HepG2 (cell line): Measurements from ENCODE around the gene IGBP1. TPM values are rescaled to one million over a fixed set of nuclear protein-coding genes. Genes with fewer than 3 reads are reported as not detected.

Experiments
- ATAC-seq: fragments of 200-7000 bp; cut with Tn5 transposase; 3 replicates; pipeline ENCODE4 v1.9.1; 2020; ENCODE audit warnings: mild to moderate bottlenecking, moderate library complexity
- BruUV-seq: library from RNA; stranded (reverse); fragments of 400-500 nt; replicated peaks from 2 replicates; lab custom pipeline; 2021; lab: Mats Ljungman, UMichigan
- CTCF ChIA-PET: fragments of 300-600 bp; formaldehyde crosslinking; extraction: SDS; loops from one replicate; lab custom pipeline; 2021; ENCODE audit warnings: low total read pairs, inconsistent platforms, low intra/inter-chr PET ratio; lab: Yijun Ruan, JAX
- POLR2A ChIA-PET: fragments of 350-600 bp; sonication (Branson Sonifier 250); formaldehyde crosslinking; loops from one replicate; lab custom pipeline; 2020; ENCODE audit warnings: antibody characterized with exemption, inconsistent platforms; lab: Yijun Ruan, JAX
- DNase-seq: peaks from one replicate; pipeline ENCODE4 v3.0.0-alpha.2; 2015; ENCODE audit warnings: low spot score
- FAIRE-seq: peaks from 3 replicates; lab custom pipeline; 2011; peaks lifted over from hg19 to GRCh38; lab: Jason Lieb, UNC
- H2AFZ ChIP-seq: one replicate; pipeline ENCODE4 v1.6.1; 2011; ENCODE audit warnings: low read length, inconsistent platforms
- H3K27ac ChIP-seq: fragments of 300-600 bp; 3 replicates; pipeline ENCODE4 v1.8.0; 2011; ENCODE audit warnings: mixed run types, mild to moderate bottlenecking, mixed read lengths, low read length, inconsistent platforms; ENCODE audit not compliant: insufficient read depth; ENCODE audit errors: extremely low read length
- H3K27me3 ChIP-seq, 2 experiments: fragments of 200-600 bp in 1 of 2; 2 replicates in 1 of 2; 3 replicates in 1 of 2; pipeline versions ENCODE4 v1.6.0 to v1.8.0; 2011; ENCODE audit warnings: low read length in 2 of 2, mild to moderate bottlenecking in 2 of 2, moderate library complexity in 2 of 2, inconsistent platforms in 1 of 2; ENCODE audit not compliant: insufficient read depth in 2 of 2, control insufficient read depth in 1 of 2
- H3K36me3 ChIP-seq, 2 experiments: fragments of 200-600 bp in 1 of 2; replicated peaks in 1 of 2; 2 replicates in 1 of 2; 3 replicates in 1 of 2; pipeline versions ENCODE4 v1.5.1 to v1.8.0; 2011; ENCODE audit warnings: low read length in 2 of 2, inconsistent platforms in 1 of 2; ENCODE audit not compliant: insufficient read depth in 2 of 2, control insufficient read depth in 1 of 2
- H3K4me1 ChIP-seq: 2 replicates; pipeline ENCODE4 v1.5.1; 2012; ENCODE audit warnings: low read length, inconsistent platforms; ENCODE audit not compliant: insufficient read depth
- H3K4me2 ChIP-seq: 2 replicates; pipeline ENCODE4 v1.6.0; 2011; ENCODE audit warnings: low read depth, low read length, inconsistent platforms
- H3K4me3 ChIP-seq, 3 experiments: fragments of 200-600 bp in 1 of 3; sonication (generic), shearing (Covaris generic) in 1 of 3; replicated peaks in 1 of 3; 2 replicates each; pipeline ENCODE4 v1.5.1; 2011 to 2016; ENCODE audit warnings: low read length in 3 of 3, inconsistent platforms in 2 of 3, low read depth in 2 of 3, mild to moderate bottlenecking in 2 of 3, control low read depth in 1 of 3, mixed read lengths in 1 of 3; ENCODE audit not compliant: insufficient read depth in 1 of 3
- H3K79me2 ChIP-seq: one replicate; pipeline ENCODE4 v1.6.1; 2011; ENCODE audit warnings: low read length, inconsistent platforms; ENCODE audit not compliant: insufficient read depth
- H3K9ac ChIP-seq: 2 replicates; pipeline ENCODE4 v1.6.0; 2011; ENCODE audit warnings: mild to moderate bottlenecking, low read depth, low read length, inconsistent platforms; ENCODE audit not compliant: insufficient read depth
- H3K9me3 ChIP-seq: 2 replicates; pipeline ENCODE4 v1.5.1; 2012; ENCODE audit warnings: mild to moderate bottlenecking, low read length
- H4K20me1 ChIP-seq: 2 replicates; pipeline ENCODE4 v1.6.0; 2011; ENCODE audit warnings: inconsistent platforms, mild to moderate bottlenecking, low read length, moderate library complexity; ENCODE audit not compliant: insufficient read depth
- ELF4 ChIP-seq: sonication (generic); formaldehyde crosslinking; IDR thresholded peaks from 2 replicates; pipeline ENCODE4 v1.5.0; 2020; ENCODE audit warnings: missing genetic modification reagents, mild to moderate bottlenecking, moderate library complexity, borderline replicate concordance
- FOXK2 ChIP-seq: fragments of 450-650 bp; IDR thresholded peaks from 2 replicates; pipeline ENCODE4 v1.6.1; 2016
- MZF1 ChIP-seq: sonication (generic); formaldehyde crosslinking; IDR thresholded peaks from 2 replicates; pipeline ENCODE4 v1.8.1; 2023; ENCODE audit warnings: mild to moderate bottlenecking, missing genetic modification reagents, borderline replicate concordance
- TGIF2 ChIP-seq: IDR thresholded peaks from 2 replicates; pipeline ENCODE4 v1.6.1; 2016; ENCODE audit warnings: control low read depth, missing compliant biosample characterization
- ZFP1 ChIP-seq: IDR thresholded peaks from 2 replicates; pipeline ENCODE4 v1.6.1; 2016
- ZNF121 ChIP-seq: sonication (generic); formaldehyde crosslinking; IDR thresholded peaks from 2 replicates; pipeline ENCODE4 v1.5.0; 2020; ENCODE audit warnings: mild to moderate bottlenecking, missing genetic modification reagents
- ZNF431 ChIP-seq: sonication (generic); formaldehyde crosslinking; IDR thresholded peaks from 2 replicates; pipeline ENCODE4 v1.9.0; 2022; ENCODE audit warnings: missing genetic modification reagents, low read depth, mild to moderate bottlenecking, borderline replicate concordance
- ZNF558 ChIP-seq: sonication (generic); formaldehyde crosslinking; IDR thresholded peaks from 2 replicates; pipeline ENCODE4 v1.9.0; 2022; ENCODE audit warnings: mild to moderate bottlenecking, missing genetic modification reagents, borderline replicate concordance
- ZNF709 ChIP-seq: sonication (generic); formaldehyde crosslinking; IDR thresholded peaks from 2 replicates; pipeline ENCODE4 v1.5.0; 2020; ENCODE audit warnings: mild to moderate bottlenecking, missing genetic modification reagents
- WGBS: methylation state at CpG from one replicate; pipeline ENCODE4 v1.1.6; 2017; ENCODE audit warnings: low lambda C conversion rate; 5-methylcytosine and 5-hydroxymethylcytosine counted together
- in situ Hi-C: cut with HindIII; loops from 2 replicates; pipeline ENCODE4 v1.10.0; 2017; ENCODE audit warnings: low pct_unique_long_range_greater_than_20kb; ENCODE audit not compliant: extremely low pct_ligation_motif_present
- intact Hi-C: fragments of 100-400 bp; cut with micrococcal nuclease; formaldehyde crosslinking; loops from one replicate; pipeline ENCODE4 v1.10.0; 2022; ENCODE audit not compliant: unreplicated experiment
- polyA plus RNA-seq, 8 experiments: library from polyadenylated mRNA; depleted of rRNA in 3 of 8; stranded (reverse) in 7 of 8; unstranded in 1 of 8; fragments of >200 nt; fragmentation: Illumina TruSeq in 4 of 8; extraction: Trizol in 4 of 8; gene quantifications; 2 replicates each; pipeline versions ENCODE4 v1.2.1 to v1.2.3, GENCODE V29; 2011 to 2016; ENCODE audit warnings: low read depth in 4 of 8, missing spikeins in 1 of 8, mixed read lengths in 1 of 8; ENCODE audit not compliant: insufficient read depth in 1 of 8
- total RNA-seq, 5 experiments: library from RNA; depleted of rRNA; stranded (reverse); fragments of >200 nt; fragmentation: Illumina TruSeq; extraction: Trizol; gene quantifications; 2 replicates each; pipeline ENCODE4 v1.2.3, GENCODE V29; 2016; ENCODE audit warnings: low read depth in 1 of 5
- TF ChIP-seq, protein P1 (sequence below): sonication (generic); formaldehyde crosslinking; IDR thresholded peaks from one replicate; pipeline ENCODE4 v1.5.1; 2020; ENCODE audit warnings: mild to moderate bottlenecking, missing genetic modification reagents; ENCODE audit errors: not compliant biosample characterization
- TF ChIP-seq, protein P2 (sequence below): sonication (generic); formaldehyde crosslinking; IDR thresholded peaks from 2 replicates; pipeline ENCODE4 v1.5.0; 2020; ENCODE audit warnings: missing genetic modification reagents
- TF ChIP-seq, protein P3 (sequence below): sonication (generic); formaldehyde crosslinking; IDR thresholded peaks from 2 replicates; pipeline ENCODE4 v1.4.0; 2020; ENCODE audit warnings: mild to moderate bottlenecking, missing genetic modification reagents

Gene IGBP1
- total and polyA plus RNA-seq, 2 of the 13 experiments (the other 11 are each of a cell fraction or from before 2014, with no cell fraction given) = 59.3 to 103 TPM

DNA sequence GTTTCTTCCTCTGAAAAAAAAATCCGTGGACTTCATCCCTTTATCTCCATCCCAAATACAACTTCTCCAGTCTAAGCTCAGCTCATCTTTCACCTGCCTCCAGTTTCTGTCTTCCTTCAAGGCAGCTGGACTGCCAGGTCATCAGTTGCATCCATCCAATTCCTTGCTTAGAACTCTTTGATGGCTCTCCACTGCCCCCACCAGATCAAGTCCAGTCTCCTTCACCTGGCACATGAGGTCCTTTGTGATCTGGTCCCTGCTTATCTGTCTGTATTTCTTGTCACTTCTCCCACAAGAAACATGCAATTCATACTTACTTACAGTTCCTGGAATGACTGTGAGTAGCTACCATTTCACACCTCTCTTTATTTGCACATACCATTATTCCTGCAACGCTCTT lies 37.2 kb upstream of the IGBP1 start (continued):
- TF ChIP-seq, protein P1, sequence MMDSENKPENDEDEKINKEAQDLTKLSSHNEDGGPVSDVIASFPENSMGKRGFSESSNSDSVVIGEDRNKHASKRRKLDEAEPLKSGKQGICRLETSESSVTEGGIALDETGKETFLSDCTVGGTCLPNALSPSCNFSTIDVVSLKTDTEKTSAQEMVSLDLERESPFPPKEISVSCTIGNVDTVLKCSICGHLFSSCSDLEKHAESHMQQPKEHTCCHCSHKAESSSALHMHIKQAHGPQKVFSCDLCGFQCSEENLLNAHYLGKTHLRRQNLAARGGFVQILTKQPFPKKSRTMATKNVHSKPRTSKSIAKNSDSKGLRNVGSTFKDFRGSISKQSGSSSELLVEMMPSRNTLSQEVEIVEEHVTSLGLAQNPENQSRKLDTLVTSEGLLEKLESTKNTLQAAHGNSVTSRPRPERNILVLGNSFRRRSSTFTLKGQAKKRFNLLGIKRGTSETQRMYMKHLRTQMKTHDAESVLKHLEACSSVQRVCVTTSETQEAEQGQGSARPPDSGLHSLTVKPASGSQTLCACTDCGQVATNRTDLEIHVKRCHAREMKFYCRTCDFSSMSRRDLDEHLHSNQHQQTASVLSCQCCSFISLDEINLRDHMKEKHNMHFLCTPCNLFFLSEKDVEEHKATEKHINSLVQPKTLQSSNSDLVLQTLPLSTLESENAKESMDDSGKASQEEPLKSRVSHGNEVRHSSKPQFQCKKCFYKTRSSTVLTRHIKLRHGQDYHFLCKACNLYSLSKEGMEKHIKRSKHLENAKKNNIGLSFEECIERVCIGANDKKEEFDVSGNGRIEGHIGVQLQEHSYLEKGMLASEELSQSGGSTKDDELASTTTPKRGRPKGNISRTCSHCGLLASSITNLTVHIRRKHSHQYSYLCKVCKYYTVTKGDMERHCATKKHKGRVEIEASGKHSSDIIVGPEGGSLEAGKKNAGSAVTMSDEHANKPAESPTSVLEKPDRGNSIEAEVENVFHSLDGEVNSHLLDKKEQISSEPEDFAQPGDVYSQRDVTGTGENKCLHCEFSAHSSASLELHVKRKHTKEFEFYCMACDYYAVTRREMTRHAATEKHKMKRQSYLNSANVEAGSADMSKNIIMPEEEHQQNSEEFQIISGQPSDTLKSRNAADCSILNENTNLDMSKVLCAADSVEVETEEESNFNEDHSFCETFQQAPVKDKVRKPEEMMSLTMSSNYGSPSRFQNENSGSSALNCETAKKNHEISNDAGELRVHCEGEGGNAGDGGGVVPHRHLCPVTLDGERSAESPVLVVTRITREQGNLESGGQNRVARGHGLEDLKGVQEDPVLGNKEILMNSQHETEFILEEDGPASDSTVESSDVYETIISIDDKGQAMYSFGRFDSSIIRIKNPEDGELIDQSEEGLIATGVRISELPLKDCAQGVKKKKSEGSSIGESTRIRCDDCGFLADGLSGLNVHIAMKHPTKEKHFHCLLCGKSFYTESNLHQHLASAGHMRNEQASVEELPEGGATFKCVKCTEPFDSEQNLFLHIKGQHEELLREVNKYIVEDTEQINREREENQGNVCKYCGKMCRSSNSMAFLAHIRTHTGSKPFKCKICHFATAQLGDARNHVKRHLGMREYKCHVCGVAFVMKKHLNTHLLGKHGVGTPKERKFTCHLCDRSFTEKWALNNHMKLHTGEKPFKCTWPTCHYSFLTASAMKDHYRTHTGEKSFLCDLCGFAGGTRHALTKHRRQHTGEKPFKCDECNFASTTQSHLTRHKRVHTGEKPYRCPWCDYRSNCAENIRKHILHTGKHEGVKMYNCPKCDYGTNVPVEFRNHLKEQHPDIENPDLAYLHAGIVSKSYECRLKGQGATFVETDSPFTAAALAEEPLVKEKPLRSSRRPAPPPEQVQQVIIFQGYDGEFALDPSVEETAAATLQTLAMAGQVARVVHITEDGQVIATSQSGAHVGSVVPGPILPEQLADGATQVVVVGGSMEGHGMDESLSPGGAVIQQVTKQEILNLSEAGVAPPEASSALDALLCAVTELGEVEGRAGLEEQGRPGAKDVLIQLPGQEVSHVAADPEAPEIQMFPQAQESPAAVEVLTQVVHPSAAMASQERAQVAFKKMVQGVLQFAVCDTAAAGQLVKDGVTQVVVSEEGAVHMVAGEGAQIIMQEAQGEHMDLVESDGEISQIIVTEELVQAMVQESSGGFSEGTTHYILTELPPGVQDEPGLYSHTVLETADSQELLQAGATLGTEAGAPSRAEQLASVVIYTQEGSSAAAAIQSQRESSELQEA (CRISPR knock-in tag) = no peak
- no peak for TF ChIP-seq ZFP1 (CRISPR knock-in tag)
- TF ChIP-seq, all 625 proteins: peak for 3

DNA sequence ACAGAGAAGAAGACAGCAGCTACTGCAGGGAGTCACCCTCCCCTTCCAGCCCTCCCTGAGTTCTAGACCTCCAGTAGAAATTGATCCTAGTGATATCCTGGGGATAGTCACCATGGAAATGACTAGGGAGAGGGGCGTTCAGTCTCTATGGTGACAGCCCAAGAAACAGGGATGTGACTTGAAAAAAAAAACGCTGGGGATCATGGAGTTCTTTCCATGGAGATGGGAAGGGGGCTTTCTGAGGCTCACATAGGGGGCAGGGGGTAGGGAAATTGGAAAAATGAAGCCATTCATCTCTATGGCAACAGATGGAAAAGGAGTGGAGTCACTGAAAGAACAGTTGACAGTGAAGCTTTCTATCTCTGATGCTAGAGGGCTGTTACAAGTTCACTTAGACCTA lies 28.0 kb upstream of the IGBP1 start:
- Histone ChIP-seq H4K20me1 (no peaks in the 10 kb centered on the region), H2AFZ (no peak overlapping the region)
- WGBS = 7% methylated on average over 2 of the region's 2 CpGs
- CTCF ChIA-PET = no interaction called here
- TF ChIP-seq FOXK2 (no peak), ZNF121 (no peak), ZNF709 (CRISPR knock-in tag) (no peak), MZF1 (CRISPR knock-in tag) (no peak), TGIF2 (no peak), ZNF558 (CRISPR knock-in tag) (no peak), ELF4 (CRISPR knock-in tag) (no peak), ZNF431 (CRISPR knock-in tag) (no peak)
- TF ChIP-seq, protein P2, sequence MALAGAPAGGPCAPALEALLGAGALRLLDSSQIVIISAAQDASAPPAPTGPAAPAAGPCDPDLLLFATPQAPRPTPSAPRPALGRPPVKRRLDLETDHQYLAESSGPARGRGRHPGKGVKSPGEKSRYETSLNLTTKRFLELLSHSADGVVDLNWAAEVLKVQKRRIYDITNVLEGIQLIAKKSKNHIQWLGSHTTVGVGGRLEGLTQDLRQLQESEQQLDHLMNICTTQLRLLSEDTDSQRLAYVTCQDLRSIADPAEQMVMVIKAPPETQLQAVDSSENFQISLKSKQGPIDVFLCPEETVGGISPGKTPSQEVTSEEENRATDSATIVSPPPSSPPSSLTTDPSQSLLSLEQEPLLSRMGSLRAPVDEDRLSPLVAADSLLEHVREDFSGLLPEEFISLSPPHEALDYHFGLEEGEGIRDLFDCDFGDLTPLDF (CRISPR knock-in tag) = no peak
- TF ChIP-seq, protein P3, sequence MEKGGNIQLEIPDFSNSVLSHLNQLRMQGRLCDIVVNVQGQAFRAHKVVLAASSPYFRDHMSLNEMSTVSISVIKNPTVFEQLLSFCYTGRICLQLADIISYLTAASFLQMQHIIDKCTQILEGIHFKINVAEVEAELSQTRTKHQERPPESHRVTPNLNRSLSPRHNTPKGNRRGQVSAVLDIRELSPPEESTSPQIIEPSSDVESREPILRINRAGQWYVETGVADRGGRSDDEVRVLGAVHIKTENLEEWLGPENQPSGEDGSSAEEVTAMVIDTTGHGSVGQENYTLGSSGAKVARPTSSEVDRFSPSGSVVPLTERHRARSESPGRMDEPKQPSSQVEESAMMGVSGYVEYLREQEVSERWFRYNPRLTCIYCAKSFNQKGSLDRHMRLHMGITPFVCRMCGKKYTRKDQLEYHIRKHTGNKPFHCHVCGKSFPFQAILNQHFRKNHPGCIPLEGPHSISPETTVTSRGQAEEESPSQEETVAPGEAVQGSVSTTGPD (CRISPR knock-in tag) = no peak
- TF ChIP-seq, all 625 proteins: peak for 0
- H3K4me3 ChIP-seq = no peak overlapping the region
- POLR2A ChIA-PET = no interaction called here
- no peak overlapping the region for H3K4me2 ChIP-seq
- no peaks in the 10 kb centered on the region for H3K4me1 ChIP-seq
- no peaks in the 10 kb centered on the region for H3K79me2 ChIP-seq
- H3K27ac ChIP-seq = no peak overlapping the region
- no peak for DNase-seq
- BruUV-seq = no TSS peak
- intact Hi-C loops = no loop called here
- no peak for FAIRE-seq
- no peaks in the 10 kb centered on the region for H3K27me3 ChIP-seq
- ATAC-seq = no peak
- H3K9ac ChIP-seq = no peak overlapping the region
- in situ Hi-C loops = no loop called here
- H3K36me3 ChIP-seq = no peaks in the 10 kb centered on the region
- H3K9me3 ChIP-seq = no peaks in the 10 kb centered on the region
